Left lobe of liver (tissue), 2 donors: Measurements from ENCODE around the gene C3orf18. TPM values are rescaled to one million over a fixed set of nuclear protein-coding genes. Genes with fewer than 3 reads are reported as not detected.

Experiments
- ATAC-seq: fragments of 200-7000 bp; cut with Tn5 transposase; one replicate; pipeline ENCODE4 v1.9.1; 2020; ENCODE audit warnings: mild to moderate bottlenecking, moderate library complexity
- DNase-seq: peaks from one replicate; pipeline ENCODE4 v3.0.0-alpha.2; 2020; ENCODE audit warnings: low spot score
- total RNA-seq: library from RNA; stranded (reverse); gene quantifications from one replicate; pipeline ENCODE4 v1.2.1, GENCODE V29; 2021
- donor health status: DM: no; HTN: no; CAD: no; lungs with moderate emphysema.
- donor health status: DM: no; HTN: yes; CAD: no.

Gene C3orf18
- total RNA-seq, 1 donor from 2014 or later = 3.0 TPM

DNA sequence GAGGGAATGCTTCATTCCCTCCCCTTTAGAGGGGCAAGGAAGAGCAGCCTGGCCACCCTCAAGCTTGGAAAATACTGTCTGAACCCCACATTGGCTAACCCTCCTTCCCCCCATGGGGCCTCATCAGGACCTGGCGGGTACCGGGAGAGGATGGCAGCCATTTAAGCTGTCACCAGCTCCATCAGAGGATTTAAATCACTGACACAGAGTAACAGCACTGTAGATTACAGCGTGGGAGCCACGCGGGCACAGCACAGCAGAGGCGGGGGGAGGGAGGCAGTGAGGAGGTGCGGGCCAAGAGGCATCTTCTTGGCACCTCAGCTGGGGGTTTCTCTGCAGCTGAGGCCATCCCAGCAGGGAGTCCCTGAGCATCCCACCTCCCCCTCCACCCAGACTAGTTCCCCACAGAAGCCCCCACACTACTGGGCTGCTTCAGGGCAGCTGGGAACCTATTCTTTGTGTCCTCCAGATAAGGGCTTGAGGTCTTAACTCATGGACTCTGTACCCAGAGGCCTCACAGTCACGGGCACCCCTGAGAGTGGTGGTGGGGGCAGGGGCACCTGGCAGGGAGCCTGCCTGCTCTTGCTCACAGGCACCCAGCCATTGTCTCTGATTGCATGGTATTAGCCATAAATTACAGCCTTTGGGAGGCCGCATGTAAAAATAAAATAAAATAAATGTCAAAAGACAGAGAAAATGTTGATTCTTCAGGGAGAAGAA is 42.2 kb downstream of the C3orf18 start:
- DNase-seq (no peak), ATAC-seq (no peak)

DNA sequence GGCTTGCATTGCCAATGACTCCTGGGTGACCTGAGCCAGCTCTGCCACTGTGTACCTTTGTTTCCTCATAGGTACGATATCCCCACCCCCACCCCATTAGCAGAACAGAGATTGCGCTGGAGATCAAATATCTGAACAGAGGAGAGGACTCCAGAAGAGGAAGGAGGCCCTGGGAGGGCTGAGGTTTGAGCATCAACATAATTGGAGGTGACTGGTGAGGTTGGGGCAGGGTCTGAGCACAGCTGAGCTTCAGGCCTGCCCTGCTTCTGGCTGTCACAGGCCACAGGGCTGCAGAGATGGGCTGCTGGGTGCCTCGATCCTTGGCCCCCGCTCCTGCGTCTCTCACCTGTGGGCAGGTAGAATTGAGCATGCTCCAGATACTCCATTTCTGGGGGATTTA is 42.8 kb downstream of the C3orf18 start:
- ATAC-seq = no peak
- DNase-seq = no peak

- DNase-seq = no peak
- ATAC-seq = no peak
Observed at GRCh38 chr3:50523279-50523811, 44.2 kb downstream of the C3orf18 start.

DNA sequence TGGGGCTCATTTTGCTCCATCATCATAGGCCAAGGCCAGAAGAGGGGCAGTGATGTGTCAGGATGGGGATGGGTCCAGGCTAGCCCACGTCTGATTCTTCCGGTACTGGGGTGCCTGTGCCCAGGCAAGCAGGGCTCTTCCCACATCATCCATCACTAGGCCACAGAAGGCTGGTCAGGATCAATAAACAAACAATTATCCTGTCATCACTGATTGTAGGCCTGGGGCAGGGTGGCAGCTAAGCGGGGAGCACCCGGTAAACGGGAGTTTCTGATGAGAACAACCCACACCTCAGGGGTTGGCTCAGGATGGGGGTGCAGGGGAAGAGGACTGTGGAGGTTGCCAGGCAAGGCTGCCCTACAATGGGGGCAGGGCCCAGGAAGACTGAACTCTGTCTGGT is 46.0 kb downstream of the C3orf18 start:
- DNase-seq = no peak
- no peak for ATAC-seq

GRCh38 chr3:50520849-50521248 is 46.7 kb downstream of the C3orf18 start:
- DNase-seq = no peak
- no peak for ATAC-seq

DNA sequence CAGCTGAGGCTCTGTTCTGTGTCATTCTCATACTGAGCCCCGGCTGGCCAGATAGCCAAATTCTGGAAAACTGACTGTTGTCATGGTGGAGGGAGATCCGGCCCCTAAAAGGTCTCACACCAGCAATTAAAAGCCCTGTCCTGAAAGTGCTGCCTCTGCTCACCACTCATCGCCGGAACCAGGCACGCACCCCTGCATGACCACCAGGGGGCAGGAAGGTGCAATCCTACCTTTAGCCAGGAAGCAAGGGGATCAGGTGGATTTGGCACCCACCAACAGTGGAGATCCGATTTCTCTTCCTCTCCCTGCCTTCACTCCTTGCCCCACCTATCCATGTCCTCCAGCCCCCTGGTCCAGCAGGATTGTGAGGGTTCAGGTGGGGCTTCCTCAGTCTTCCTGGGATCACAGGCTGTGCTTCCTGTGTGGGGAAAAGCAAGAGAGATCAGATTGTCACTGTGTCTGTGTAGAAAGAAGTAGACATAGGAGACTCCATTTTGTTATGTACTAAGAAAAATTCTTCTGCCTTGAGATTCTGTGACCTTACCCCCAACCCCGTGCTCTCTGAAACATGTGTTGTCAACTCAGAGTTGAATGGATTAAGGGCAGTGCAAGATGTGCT is 48.0 kb downstream of the C3orf18 start:
- peak; percentile 69 for DNase-seq
- ATAC-seq = peak; percentile 94

GRCh38 chr3:50518436-50518835 is 49.1 kb downstream of the C3orf18 start:
- DNase-seq = no peak
- ATAC-seq = no peak

GRCh38 chr3:50517721-50518206 is 49.8 kb downstream of the C3orf18 start:
- no peak for ATAC-seq
- DNase-seq = no peak

- DNase-seq = no peak
Observed at GRCh38 chr3:50516440-50516871, 51.1 kb downstream of the C3orf18 start.

GRCh38 chr3:50515565-50516439 is 51.7 kb downstream of the C3orf18 start:
- ATAC-seq = no peak

More at GRCh38 chr3:50516440-50516871, 51.1 kb downstream of the C3orf18 start:
- ATAC-seq = no peak

DNA sequence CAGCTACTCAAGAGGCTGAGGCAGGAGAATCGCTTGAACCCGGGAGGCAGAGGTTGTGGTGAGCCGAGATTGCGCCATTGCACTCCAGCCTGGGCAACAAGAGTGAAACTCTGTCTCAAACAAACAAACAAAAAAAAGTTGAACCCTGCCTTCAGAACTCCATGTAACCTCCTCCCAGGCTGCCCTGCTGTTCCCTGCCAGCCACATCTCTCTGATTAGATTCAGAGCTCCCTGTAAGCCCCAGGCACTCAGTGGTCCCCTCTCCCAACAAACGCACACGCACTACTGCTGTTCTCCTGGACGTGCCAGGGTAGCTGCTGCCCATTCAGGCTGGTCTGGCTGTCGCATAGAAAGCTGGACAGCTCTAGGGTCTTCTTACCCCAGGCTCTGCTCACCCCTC is 54.6 kb downstream of the C3orf18 start:
- ATAC-seq (peak; percentile 86), DNase-seq (peak; percentile 51)

More at GRCh38 chr3:50515565-50516439, 51.7 kb downstream of the C3orf18 start:
- DNase-seq = no peak

- DNase-seq (no peak), ATAC-seq (no peak)
Observed at GRCh38 chr3:50512131-50512530, 55.4 kb downstream of the C3orf18 start.

- ATAC-seq = no peak
- no peak for DNase-seq
Observed at GRCh38 chr3:50510325-50510724, 57.2 kb downstream of the C3orf18 start.

- DNase-seq = no peak
- no peak for ATAC-seq
Observed at GRCh38 chr3:50509715-50510114, 57.8 kb downstream of the C3orf18 start.

DNA sequence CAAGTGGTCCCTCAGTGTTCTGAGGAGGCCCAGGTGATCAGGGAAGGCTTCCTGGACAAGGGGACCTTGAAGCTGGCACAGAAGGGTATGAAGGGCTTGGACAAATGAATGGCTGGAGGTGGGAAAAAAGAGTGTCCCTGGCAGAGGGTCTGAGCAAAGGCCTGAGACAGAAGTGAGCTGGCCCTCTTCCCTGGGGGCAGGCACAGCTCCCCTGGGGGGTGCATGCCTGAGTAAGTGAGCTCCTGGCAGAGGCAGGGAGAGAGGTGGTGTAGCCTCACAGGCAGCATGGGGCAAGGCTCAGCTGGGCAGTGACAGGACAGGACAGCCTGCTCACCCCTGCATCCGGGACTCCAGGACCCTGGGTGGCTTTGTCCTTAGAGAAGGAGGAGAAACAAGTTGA is 58.7 kb downstream of the C3orf18 start:
- no peak for ATAC-seq
- no peak for DNase-seq

Other genes starting within 250 kb of the C3orf18 start
- gene HYAL2, start 245.0 kb downstream of the C3orf18 start, total RNA-seq = 21.6 TPM
- 15.0 TPM for gene TUSC2, start 239.5 kb downstream of the C3orf18 start, total RNA-seq
- 6.4 TPM for gene RASSF1, start 226.9 kb downstream of the C3orf18 start, total RNA-seq
- gene ZMYND10, start 222.0 kb downstream of the C3orf18 start, total RNA-seq = 1.7 TPM
- gene NPRL2, start 217.0 kb downstream of the C3orf18 start, total RNA-seq = 15.6 TPM
- 17.9 TPM for gene CYB561D2, start 216.9 kb downstream of the C3orf18 start, total RNA-seq
- gene TMEM115, start 208.2 kb downstream of the C3orf18 start, total RNA-seq = 18.7 TPM
- gene CACNA2D2, start 64.1 kb downstream of the C3orf18 start, total RNA-seq = 0.50 TPM
- 16.8 TPM for gene HEMK1, start 1.8 kb upstream of the C3orf18 start, total RNA-seq
- 8.5 TPM for gene CISH, start 44.0 kb upstream of the C3orf18 start, total RNA-seq
- gene MAPKAPK3, start 49.4 kb upstream of the C3orf18 start, total RNA-seq = 16.1 TPM
- gene DOCK3, start 107.2 kb upstream of the C3orf18 start, total RNA-seq = not detected